Peyer's patch (tissue), 4 donors: ENCODE data around the gene CHMP6.

Source experiments
- POLR2A ChIP-seq, 2 donors: fragments of 450-650 bp; IDR thresholded peaks; one replicate each; pipeline ENCODE4 v1.5.1; 2017; ENCODE audit warnings: antibody characterized with exemption in 2 of 2, mild to moderate bottlenecking in 2 of 2, moderate library complexity in 2 of 2
- TF ChIP-seq, protein P1 (sequence below), 6 experiments: fragments of 450-650 bp in 4 of 6; fragments of 200-600 bp in 2 of 6; sonication (generic) in 1 of 6; IDR thresholded peaks; one replicate each; pipeline ENCODE4 v1.5.1; 2017 to 2019; ENCODE audit warnings: antibody characterized with exemption in 6 of 6, mild to moderate bottlenecking in 3 of 6, moderate library complexity in 1 of 6

DNA sequence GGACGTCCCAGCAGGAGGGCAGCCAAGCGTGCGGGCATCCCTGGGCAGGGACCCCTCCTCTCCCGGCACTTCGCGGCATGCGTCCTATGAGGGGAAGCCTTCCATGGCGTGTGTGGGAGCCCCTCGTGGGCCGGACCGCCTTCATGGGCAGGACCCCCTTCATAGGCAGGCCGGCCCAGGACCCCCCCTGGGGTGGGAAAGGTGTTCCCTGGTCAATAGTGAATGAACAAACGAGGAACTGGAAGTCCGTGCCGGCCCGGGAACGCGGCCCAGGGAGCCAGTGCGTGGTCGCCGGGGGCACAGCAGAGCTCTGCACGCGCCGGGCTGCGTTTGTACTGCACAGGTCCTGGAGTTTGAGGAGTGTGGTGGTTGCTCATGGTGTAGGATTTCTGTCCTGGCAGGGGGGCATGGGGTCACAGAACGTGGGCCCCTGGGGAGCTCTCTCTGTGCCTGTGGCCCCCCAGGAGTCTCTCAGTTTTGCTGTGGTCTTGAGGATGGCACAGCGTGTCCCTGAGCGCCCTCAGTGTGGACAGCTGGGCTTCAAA is 57.3 kb downstream of the CHMP6 start:
- TF ChIP-seq, protein P1, sequence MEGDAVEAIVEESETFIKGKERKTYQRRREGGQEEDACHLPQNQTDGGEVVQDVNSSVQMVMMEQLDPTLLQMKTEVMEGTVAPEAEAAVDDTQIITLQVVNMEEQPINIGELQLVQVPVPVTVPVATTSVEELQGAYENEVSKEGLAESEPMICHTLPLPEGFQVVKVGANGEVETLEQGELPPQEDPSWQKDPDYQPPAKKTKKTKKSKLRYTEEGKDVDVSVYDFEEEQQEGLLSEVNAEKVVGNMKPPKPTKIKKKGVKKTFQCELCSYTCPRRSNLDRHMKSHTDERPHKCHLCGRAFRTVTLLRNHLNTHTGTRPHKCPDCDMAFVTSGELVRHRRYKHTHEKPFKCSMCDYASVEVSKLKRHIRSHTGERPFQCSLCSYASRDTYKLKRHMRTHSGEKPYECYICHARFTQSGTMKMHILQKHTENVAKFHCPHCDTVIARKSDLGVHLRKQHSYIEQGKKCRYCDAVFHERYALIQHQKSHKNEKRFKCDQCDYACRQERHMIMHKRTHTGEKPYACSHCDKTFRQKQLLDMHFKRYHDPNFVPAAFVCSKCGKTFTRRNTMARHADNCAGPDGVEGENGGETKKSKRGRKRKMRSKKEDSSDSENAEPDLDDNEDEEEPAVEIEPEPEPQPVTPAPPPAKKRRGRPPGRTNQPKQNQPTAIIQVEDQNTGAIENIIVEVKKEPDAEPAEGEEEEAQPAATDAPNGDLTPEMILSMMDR (IDR thresholded peaks at IDR 0.05), result no peak
- TF ChIP-seq POLR2A (IDR thresholded peaks at IDR 0.05), result no peak
